CD14-positive monocyte (primary cell): ENCODE results near the gene RPA3. TPM values are rescaled to one million over a fixed set of nuclear protein-coding genes. Genes with fewer than 3 reads are reported as not detected.

Experiments used
- DNase-seq, 3 donors: peaks; one replicate each; pipeline ENCODE4 v3.0.0-alpha.2; 2011 to 2022
- H2AFZ ChIP-seq: 2 replicates; pipeline ENCODE4 v1.6.0; 2012; ENCODE audit warnings: mild to moderate bottlenecking, low read depth, low read length, inconsistent platforms; ENCODE audit not compliant: insufficient read depth, poor library complexity, severe bottlenecking
- H3K27ac ChIP-seq, 2 donors: 1 replicate in 1 of 2; 2 replicates in 1 of 2; pipeline ENCODE4 v1.5.1; 2012 to 2013; ENCODE audit warnings: low read length in 2 of 2, control low read depth in 1 of 2, inconsistent platforms in 1 of 2, low read depth in 1 of 2, mild to moderate bottlenecking in 1 of 2
- H3K27me3 ChIP-seq, 2 donors: one replicate each; pipeline versions ENCODE4 v1.6.0 to v1.6.1; 2011 to 2013; ENCODE audit warnings: low read length in 2 of 2; ENCODE audit not compliant: control insufficient read depth in 2 of 2, insufficient read depth in 2 of 2
- H3K36me3 ChIP-seq, 2 donors: replicated peaks in 1 of 2; 1 replicate in 1 of 2; 2 replicates in 1 of 2; pipeline versions ENCODE4 v1.5.1 to v1.6.1; 2012 to 2013; ENCODE audit warnings: low read length in 2 of 2, control low read depth in 1 of 2, inconsistent platforms in 1 of 2, mild to moderate bottlenecking in 1 of 2; ENCODE audit not compliant: insufficient read depth in 2 of 2, control insufficient read depth in 1 of 2
- H3K4me1 ChIP-seq, 2 donors: 1 replicate in 1 of 2; 2 replicates in 1 of 2; pipeline versions ENCODE4 v1.5.1 to v1.6.1; 2012 to 2013; ENCODE audit warnings: low read length in 2 of 2, control low read depth in 1 of 2, inconsistent platforms in 1 of 2, mild to moderate bottlenecking in 1 of 2, moderate library complexity in 1 of 2; ENCODE audit not compliant: insufficient read depth in 2 of 2, control insufficient read depth in 1 of 2
- H3K4me2 ChIP-seq: replicated peaks from 2 replicates; pipeline ENCODE3; 2012; ENCODE audit warnings: low read length, moderate library complexity, mild to moderate bottlenecking; ENCODE audit not compliant: poor library complexity, severe bottlenecking; ENCODE audit errors: extremely low read depth
- H3K4me3 ChIP-seq, 3 experiments: fragments of 200-600 bp in 1 of 3; sonication (generic) in 1 of 3; replicated peaks in 1 of 3; 1 replicate in 2 of 3; 2 replicates in 1 of 3; pipeline ENCODE4 v1.5.1; 2011 to 2013; ENCODE audit warnings: low read length in 3 of 3, mild to moderate bottlenecking in 3 of 3, control low read depth in 2 of 3, low read depth in 2 of 3, inconsistent platforms in 1 of 3, moderate library complexity in 1 of 3
- H3K79me2 ChIP-seq: 2 replicates; pipeline ENCODE4 v1.6.0; 2012; ENCODE audit warnings: mild to moderate bottlenecking, control low read depth, inconsistent platforms, low read length, moderate library complexity; ENCODE audit not compliant: insufficient read depth
- H3K9ac ChIP-seq: 2 replicates; pipeline ENCODE4 v1.6.0; 2017; ENCODE audit warnings: low read length, mild to moderate bottlenecking; ENCODE audit not compliant: insufficient read depth, poor library complexity, severe bottlenecking
- H3K9me3 ChIP-seq, 2 donors: replicated peaks in 1 of 2; 1 replicate in 1 of 2; 2 replicates in 1 of 2; pipeline versions ENCODE4 v1.5.1 to v1.6.1; 2012 to 2013; ENCODE audit warnings: low read length in 2 of 2, control low read depth in 1 of 2; ENCODE audit not compliant: control insufficient read depth in 1 of 2, insufficient read depth in 1 of 2
- H4K20me1 ChIP-seq: 2 replicates; pipeline ENCODE4 v1.6.0; 2012; ENCODE audit warnings: mild to moderate bottlenecking, low read length, control low read depth, moderate library complexity; ENCODE audit not compliant: insufficient read depth
- H3K27ac Mint-ChIP-seq, 7 donors: one replicate each; pipeline ENCODE4 v1.8.0; 2020; ENCODE audit warnings: mild to moderate bottlenecking in 7 of 7, mixed read lengths in 7 of 7, moderate library complexity in 6 of 7, inconsistent platforms in 2 of 7
- H3K27me3 Mint-ChIP-seq, 3 donors: one replicate each; pipeline ENCODE4 v1.8.0; 2021 to 2022; ENCODE audit warnings: low read depth in 3 of 3, mild to moderate bottlenecking in 3 of 3, mixed read lengths in 3 of 3, moderate library complexity in 3 of 3, inconsistent platforms in 1 of 3
- H3K36me3 Mint-ChIP-seq, 2 donors: one replicate each; pipeline ENCODE4 v1.8.0; 2020; ENCODE audit warnings: mixed read lengths in 2 of 2, inconsistent platforms in 1 of 2, mild to moderate bottlenecking in 1 of 2
- H3K4me1 Mint-ChIP-seq: one replicate; pipeline ENCODE4 v1.8.0; 2020; ENCODE audit warnings: mild to moderate bottlenecking, mixed read lengths
- H3K4me3 Mint-ChIP-seq, 2 donors: one replicate each; pipeline ENCODE4 v1.8.0; 2020; ENCODE audit warnings: mild to moderate bottlenecking in 2 of 2, mixed read lengths in 2 of 2, moderate library complexity in 1 of 2
- H3K9me3 Mint-ChIP-seq, 7 donors: one replicate each; pipeline ENCODE4 v1.8.0; 2020 to 2022; ENCODE audit warnings: mixed read lengths in 7 of 7, mild to moderate bottlenecking in 6 of 7, moderate library complexity in 6 of 7, inconsistent platforms in 2 of 7
- CTCF ChIP-seq: fragments of 200-600 bp; IDR thresholded peaks from one replicate; pipeline ENCODE4 v1.8.0; 2022; ENCODE audit warnings: antibody characterized with exemption, mild to moderate bottlenecking
- WGBS: methylation state at CpG from one replicate; pipeline ENCODE4 v1.1.5; 2013; ENCODE audit warnings: missing lambda C conversion rate; ENCODE audit not compliant: insufficient coverage; 5-methylcytosine and 5-hydroxymethylcytosine counted together
- intact Hi-C, 2 donors: fragments of 100-400 bp; cut with micrococcal nuclease; formaldehyde crosslinking; loops; one replicate each; pipeline versions ENCODE4 v1.15.0 to v1.15.1; 2023
- polyA plus RNA-seq, 3 donors: library from polyadenylated mRNA; depleted of rRNA in 1 of 3; unstranded in 2 of 3; stranded (reverse) in 1 of 3; fragments of 300-500 nt in 2 of 3; fragments of >200 nt in 1 of 3; fragmentation: Illumina TruSeq in 2 of 3; gene quantifications; 1 replicate in 2 of 3; 2 replicates in 1 of 3; pipeline ENCODE4 v1.2.3, GENCODE V29; 2012 to 2021

The RPA3 gene
- polyA plus RNA-seq, 3 donors = 6.2 to 50.5 (median 44.7) TPM

GRCh38 chr7:7682861-7683260 lies 35.5 kb downstream of the RPA3 start:
- Histone ChIP-seq H3K79me2 (no peaks in the 10 kb centered on the region), H3K27ac (no peak overlapping the region), H4K20me1 (no peaks in the 10 kb centered on the region), H3K9me3 (peaks cover under 1 to 3% of the 10 kb centered on the region in 2 donors), H3K27me3 (no peaks in the 10 kb centered on the region), H3K4me2 (no peak overlapping the region), H3K9ac (no peak overlapping the region), H3K4me3 (no peak overlapping the region), H3K36me3 (peaks cover 0 to 3% of the 10 kb centered on the region in 2 donors), H3K4me1 (no peaks in the 10 kb centered on the region), H2AFZ (no peak overlapping the region)
- DNase-seq = no peak
- Mint-ChIP-seq H3K27me3 (no peaks in the 10 kb centered on the region), H3K4me3 (no peak overlapping the region), H3K4me1 (peaks cover 2% of the 10 kb centered on the region), H3K9me3 (peaks cover under 1 to 3% (median 2%) of the 10 kb centered on the region in 7 donors), H3K36me3 (peaks cover 3 to 7% of the 10 kb centered on the region in 2 donors), H3K27ac (no peak overlapping the region)
- TF ChIP-seq CTCF = no peak
- intact Hi-C loops = no loop called here
- 80% methylated on average over 1 of the region's 5 CpGs for WGBS

GRCh38 chr7:7681936-7682329 lies 36.5 kb downstream of the RPA3 start:
- Mint-ChIP-seq H3K9me3 (peaks cover 3 to 8% (median 4%) of the 10 kb centered on the region in 7 donors), H3K4me1 (no peaks in the 10 kb centered on the region), H3K4me3 (no peak overlapping the region), H3K27ac (no peak overlapping the region), H3K27me3 (no peaks in the 10 kb centered on the region), H3K36me3 (peaks cover 7 to 8% of the 10 kb centered on the region in 2 donors)
- Histone ChIP-seq H3K4me3 (no peak overlapping the region), H3K36me3 (peaks cover 0 to 4% of the 10 kb centered on the region in 2 donors), H4K20me1 (no peaks in the 10 kb centered on the region), H3K4me1 (no peaks in the 10 kb centered on the region), H3K27me3 (no peaks in the 10 kb centered on the region), H3K79me2 (no peaks in the 10 kb centered on the region), H3K4me2 (no peak overlapping the region), H2AFZ (no peak overlapping the region), H3K9ac (no peak overlapping the region), H3K9me3 (peaks cover 3 to 6% of the 10 kb centered on the region in 2 donors), H3K27ac (no peak overlapping the region)
- no peak for TF ChIP-seq CTCF
- DNase-seq = no peak
- intact Hi-C loops = no loop called here
